Gastrocnemius medialis (tissue), 4 donors: Measurements from ENCODE around the gene GJC2. TPM values are rescaled to one million over a fixed set of nuclear protein-coding genes. Genes with fewer than 3 reads are reported as not detected.

Experiments
- ATAC-seq, 2 donors: fragments of 150-250 bp; one replicate each; pipeline ENCODE4 v1.9.1; 2016
- DNase-seq, 2 donors: peaks; one replicate each; pipeline ENCODE4 v3.0.0-alpha.2; 2019
- H3K27ac ChIP-seq, 4 donors: fragments of 200-600 bp; sonication (generic); 1 replicate in 1 of 4; 2 replicates in 3 of 4; pipeline ENCODE4 v1.5.1; 2016 to 2018; ENCODE audit warnings: mild to moderate bottlenecking in 2 of 4, moderate library complexity in 1 of 4
- H3K27me3 ChIP-seq, 3 donors: fragments of 200-600 bp; sonication (generic) in 2 of 3; 1 replicate in 1 of 3; 2 replicates in 2 of 3; pipeline versions ENCODE4 v1.5.1 to v1.6.0; 2016 to 2019; ENCODE audit warnings: mild to moderate bottlenecking in 1 of 3, moderate library complexity in 1 of 3
- H3K36me3 ChIP-seq, 2 donors: fragments of 200-600 bp; sonication (generic) in 1 of 2; one replicate each; pipeline ENCODE4 v1.5.1; 2017 to 2018
- H3K4me1 ChIP-seq, 2 donors: fragments of 200-600 bp; sonication (generic) in 1 of 2; one replicate each; pipeline ENCODE4 v1.5.1; 2016 to 2017; ENCODE audit warnings: mild to moderate bottlenecking in 2 of 2
- H3K4me3 ChIP-seq, 4 donors: fragments of 200-600 bp; sonication (generic) in 3 of 4; 1 replicate in 1 of 4; 2 replicates in 3 of 4; pipeline ENCODE4 v1.5.1; 2016 to 2019; ENCODE audit warnings: mild to moderate bottlenecking in 2 of 4
- H3K9me3 ChIP-seq, 3 donors: fragments of 200-600 bp; sonication (generic) in 2 of 3; 1 replicate in 1 of 3; 2 replicates in 2 of 3; pipeline ENCODE4 v1.5.1; 2016 to 2019
- CTCF ChIP-seq, 5 experiments: fragments of 450-650 bp in 3 of 5; fragments of 200-600 bp in 2 of 5; sonication (generic) in 2 of 5; IDR thresholded peaks in 4 of 5; conservative IDR thresholded peaks in 1 of 5; 1 replicate in 4 of 5; 2 replicates in 1 of 5; pipeline ENCODE4 v1.5.1; 2016 to 2019; ENCODE audit warnings: antibody characterized with exemption in 5 of 5, mild to moderate bottlenecking in 3 of 5, moderate library complexity in 3 of 5
- POLR2A ChIP-seq, 2 donors: fragments of 450-650 bp; IDR thresholded peaks; one replicate each; pipeline ENCODE4 v1.6.1; 2017; ENCODE audit warnings: antibody characterized with exemption in 2 of 2, mild to moderate bottlenecking in 2 of 2, moderate library complexity in 2 of 2
- in situ Hi-C, 4 donors: fragments of 200-750 bp; cut with MboI; loops; one replicate each; pipeline versions ENCODE4 v1.15.0 to v1.8.0; 2017; ENCODE audit warnings: low sequenced_read_pairs in 4 of 4
- intact Hi-C: fragments of 100-400 bp; cut with DNase I; formaldehyde crosslinking; loops from one replicate; pipeline ENCODE4 v1.15.1; 2023; ENCODE audit warnings: low total_unique reads
- total RNA-seq, 4 donors: library from RNA; depleted of rRNA; stranded (reverse); fragments of >200 nt; gene quantifications; one replicate each; pipeline versions ENCODE4 v1.1.0 to v1.2.3, GENCODE V29; 2016

The GJC2 gene
- total RNA-seq, 4 donors from 2014 or later, result 0.26 to 0.64 TPM; not detected in 2

DNA sequence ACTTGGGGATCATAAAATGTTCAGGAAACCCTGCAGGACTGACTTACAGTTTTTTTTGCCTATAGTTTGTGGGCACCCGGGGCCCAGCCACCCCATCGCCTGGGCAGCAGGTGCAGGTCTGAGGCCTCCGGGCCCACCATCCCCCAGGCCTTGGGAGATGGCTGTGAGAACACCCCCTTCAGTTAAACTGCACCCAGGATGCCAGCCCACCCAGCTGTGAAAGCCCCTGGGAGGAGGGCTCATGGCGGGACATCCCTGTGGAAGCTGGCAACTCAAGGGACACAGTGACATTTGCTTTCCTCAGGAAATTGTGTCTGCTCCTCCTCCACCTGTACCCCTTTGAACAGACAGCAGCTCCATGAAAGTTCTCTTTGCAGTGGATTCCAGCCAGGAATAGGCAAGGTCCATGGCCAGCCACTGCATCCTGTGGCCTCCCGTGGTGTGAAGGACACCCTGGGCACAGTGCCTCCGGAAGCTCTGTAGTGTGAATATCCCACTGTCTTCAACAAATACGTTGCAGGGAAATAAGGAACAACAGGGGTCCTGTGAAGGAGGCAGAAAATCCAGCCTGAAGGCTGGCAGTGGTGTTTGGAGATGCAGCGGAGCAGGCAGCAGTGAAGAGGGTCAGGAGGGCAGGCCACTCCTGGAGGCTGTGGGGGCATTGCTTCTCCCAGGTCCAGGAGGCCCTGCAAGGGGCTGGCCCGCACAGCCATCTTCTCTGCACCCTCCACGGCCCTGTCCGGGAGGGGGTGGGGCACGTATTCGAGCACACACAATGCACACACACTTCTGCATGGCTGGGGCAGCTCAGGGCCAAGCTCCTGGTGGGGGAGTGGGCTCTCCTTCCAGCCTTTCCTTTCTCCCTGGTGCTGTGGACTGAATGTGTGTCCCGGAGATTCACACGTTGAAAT, 56.1 kb downstream of the GJC2 start:
- peaks cover 29 to 30% of the 10 kb centered on the region in 2 donors for H3K4me1 ChIP-seq
- TF ChIP-seq CTCF (IDR thresholded peaks at IDR 0.05 in 4 of 5, conservative IDR thresholded peaks at IDR 0.05 in 1 of 5) (no peak), POLR2A (IDR thresholded peaks at IDR 0.05) (no peak)
- peak overlapping the region; percentile 97 to 100 (median 100) for H3K27ac ChIP-seq
- no peaks in the 10 kb centered on the region for H3K36me3 ChIP-seq
- no peaks in the 10 kb centered on the region for H3K9me3 ChIP-seq
- no peaks in the 10 kb centered on the region for H3K27me3 ChIP-seq
- in situ Hi-C loops (no loop called here), intact Hi-C loops (loop anchor here (10.0 kb wide), 1 partner anchor 1261 kb away; the partner anchor contains the start of gene COQ8A)
- no peak for ATAC-seq
- peak in 1 of 2 donors; percentile 27 for DNase-seq
- H3K4me3 ChIP-seq, result no peak overlapping the region

GRCh38 chr1:228206582-228207351, 57.0 kb downstream of the GJC2 start:
- Histone ChIP-seq H3K4me3 (no peak overlapping the region), H3K9me3 (no peaks in the 10 kb centered on the region), H3K36me3 (no peaks in the 10 kb centered on the region), H3K4me1 (peaks cover 35 to 40% of the 10 kb centered on the region in 2 donors), H3K27ac (peak overlapping the region; percentile 97 to 100 (median 100)), H3K27me3 (no peaks in the 10 kb centered on the region)
- in situ Hi-C loops, result no loop called here
- peak in 1 of 2 donors; percentile 57 for DNase-seq
- intact Hi-C loops, result loop anchor here (1.0 to 10.0 kb wide), 2 partner anchors 40 to 1262 kb away; partner anchors contain the start of gene COQ8A
- no peak for TF ChIP-seq CTCF (IDR thresholded peaks at IDR 0.05 in 4 of 5, conservative IDR thresholded peaks at IDR 0.05 in 1 of 5)
- no peak for TF ChIP-seq POLR2A (IDR thresholded peaks at IDR 0.05)
- no peak for ATAC-seq

GRCh38 chr1:228207381-228207810, 57.7 kb downstream of the GJC2 start:
- ATAC-seq, result no peak
- H3K36me3 ChIP-seq, result no peaks in the 10 kb centered on the region
- in situ Hi-C loops, result no loop called here
- peak overlapping the region; percentile 97 to 100 (median 100) for H3K27ac ChIP-seq
- TF ChIP-seq CTCF (IDR thresholded peaks at IDR 0.05 in 4 of 5, conservative IDR thresholded peaks at IDR 0.05 in 1 of 5), result no peak
- TF ChIP-seq POLR2A (IDR thresholded peaks at IDR 0.05), result no peak
- DNase-seq, result no peak
- intact Hi-C loops, result loop anchor here (1.0 to 10.0 kb wide), 2 partner anchors 41 to 1263 kb away; partner anchors contain the start of gene COQ8A
- H3K9me3 ChIP-seq, result no peaks in the 10 kb centered on the region
- peak overlapping the region in 2 of 4 donors; percentile 81 to 92 for H3K4me3 ChIP-seq
- peaks cover 35 to 41% of the 10 kb centered on the region in 2 donors for H3K4me1 ChIP-seq
- H3K27me3 ChIP-seq, result no peaks in the 10 kb centered on the region

- H3K27ac ChIP-seq, result peak within 1 kb of the TSS; percentile 97 to 100 (median 100)
- ATAC-seq (peak; percentile 44 to 48), DNase-seq (peak; percentile 84 to 93)
- no peaks in the 10 kb centered on the region for H3K9me3 ChIP-seq
- H3K4me1 ChIP-seq, result peaks cover 35 to 48% of the 10 kb centered on the region in 2 donors
- in situ Hi-C loops (no loop called here), intact Hi-C loops (loop anchor here (1.0 to 10.0 kb wide), 2 partner anchors 42 to 1263 kb away; partner anchors contain the start of gene COQ8A)
- peak within 1 kb of the TSS; percentile 76 to 95 (median 86) for H3K4me3 ChIP-seq
- no peaks in the 10 kb centered on the region for H3K27me3 ChIP-seq
- no peaks in the 10 kb centered on the region for H3K36me3 ChIP-seq
- TF ChIP-seq POLR2A (IDR thresholded peaks at IDR 0.05), result peak; percentile 98 to 99
- no peak for TF ChIP-seq CTCF (IDR thresholded peaks at IDR 0.05 in 4 of 5, conservative IDR thresholded peaks at IDR 0.05 in 1 of 5)
These were observed 58.4 kb downstream of the GJC2 start, which contains the start of gene OBSCN for GRCh38 chr1:228207851-228208821. OBSCN (plus strand) TSS chr1:228208044; CDS start chr1:228211784, 3,740 bp downstream.
